ENCODE results near the gene EXOC2.

GRCh38 chr6:513058-513457 is 179.9 kb downstream of the EXOC2 start:
- TF ChIP-seq POLR2AphosphoS5 (IDR thresholded peaks at IDR 0.05; ENCODE audit: borderline replicate concordance, low read depth, low read length) (no peak), EZH2 (IDR thresholded peaks at IDR 0.05) (no peak), FOXP2 (optimal IDR thresholded peaks at IDR 0.05; ENCODE audit: control extremely low read depth, extremely low read length, insufficient read depth) (no peak)

All from SK-N-MC (cell line).